Femur (tissue), 1 donor: Measurements from ENCODE around the gene YDJC.
"Not testable (repeated sequence)": the region's sequence is repeated elsewhere in the genome, so short reads cannot be mapped to it uniquely, and the experiment has no call there.

Experiments
- DNase-seq: peaks from one replicate; pipeline ENCODE4 v3.0.0-alpha.2; 2017

Gene YDJC, protein sequence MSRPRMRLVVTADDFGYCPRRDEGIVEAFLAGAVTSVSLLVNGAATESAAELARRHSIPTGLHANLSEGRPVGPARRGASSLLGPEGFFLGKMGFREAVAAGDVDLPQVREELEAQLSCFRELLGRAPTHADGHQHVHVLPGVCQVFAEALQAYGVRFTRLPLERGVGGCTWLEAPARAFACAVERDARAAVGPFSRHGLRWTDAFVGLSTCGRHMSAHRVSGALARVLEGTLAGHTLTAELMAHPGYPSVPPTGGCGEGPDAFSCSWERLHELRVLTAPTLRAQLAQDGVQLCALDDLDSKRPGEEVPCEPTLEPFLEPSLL

DNA sequence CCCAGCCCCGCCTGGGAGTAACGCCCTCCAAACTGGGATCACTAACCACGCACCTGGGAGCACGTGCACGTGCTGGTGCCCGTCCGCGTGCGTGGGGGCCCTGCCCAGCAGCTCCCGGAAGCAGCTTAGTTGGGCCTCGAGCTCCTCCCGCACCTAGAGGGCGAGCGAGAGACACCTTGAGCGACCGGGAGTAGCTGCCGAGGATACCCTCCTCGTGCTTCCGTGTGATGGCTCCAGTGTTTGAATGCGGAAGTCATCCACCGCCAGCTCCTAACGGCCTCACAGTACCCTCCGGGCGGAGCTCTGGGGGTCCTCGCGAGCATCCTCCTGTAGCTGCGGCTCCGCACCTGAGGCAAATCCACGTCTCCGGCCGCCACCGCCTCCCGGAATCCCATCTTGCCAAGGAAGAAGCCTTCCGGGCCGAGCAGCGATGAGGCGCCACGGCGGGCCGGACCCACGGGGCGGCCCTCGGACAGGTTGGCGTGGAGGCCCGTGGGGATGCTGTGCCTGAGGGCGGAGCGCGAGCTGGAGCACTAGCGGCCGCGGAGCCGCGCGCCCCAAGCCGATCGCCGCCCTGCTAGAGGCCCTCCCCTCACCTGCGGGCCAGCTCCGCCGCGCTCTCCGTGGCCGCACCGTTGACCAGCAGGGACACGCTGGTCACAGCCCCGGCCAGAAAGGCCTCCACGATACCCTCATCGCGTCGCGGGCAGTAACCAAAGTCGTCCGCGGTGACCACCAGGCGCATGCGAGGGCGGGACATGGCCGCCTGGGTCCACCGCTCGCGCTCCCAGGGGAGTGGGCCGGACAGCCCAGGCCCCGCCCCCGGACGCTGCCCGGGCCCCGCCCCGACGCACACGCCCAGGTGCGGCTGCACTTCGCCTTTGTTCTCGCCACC lies at the start of gene YDJC:
Gene YDJC, minus strand, starts transcription at position 768 of the 895 bp plus-strand sequence. Its CDS starts 8 bp downstream, at position 760.
- peak; percentile 93 for DNase-seq

DNA sequence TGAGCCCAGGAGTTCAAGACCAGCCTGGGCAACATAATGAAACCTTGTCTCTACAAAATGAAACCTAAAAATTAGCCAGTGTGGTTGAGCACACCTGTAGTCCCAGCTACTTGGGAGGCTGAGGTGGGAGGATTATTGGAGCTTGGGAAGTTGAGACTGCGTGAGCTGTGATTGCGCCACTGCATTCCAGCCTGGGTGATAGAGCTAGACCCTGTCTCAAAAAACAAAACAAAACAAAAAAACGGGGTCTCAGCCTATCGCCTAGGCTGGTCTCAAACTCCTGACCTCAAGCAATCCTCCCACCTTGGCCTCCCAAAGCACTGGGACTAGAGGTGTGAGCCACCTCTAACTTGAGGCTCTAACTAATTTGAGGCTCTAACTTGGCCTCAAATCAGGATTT lies 49.6 kb upstream of the YDJC start:
- DNase-seq: no peak

DNA sequence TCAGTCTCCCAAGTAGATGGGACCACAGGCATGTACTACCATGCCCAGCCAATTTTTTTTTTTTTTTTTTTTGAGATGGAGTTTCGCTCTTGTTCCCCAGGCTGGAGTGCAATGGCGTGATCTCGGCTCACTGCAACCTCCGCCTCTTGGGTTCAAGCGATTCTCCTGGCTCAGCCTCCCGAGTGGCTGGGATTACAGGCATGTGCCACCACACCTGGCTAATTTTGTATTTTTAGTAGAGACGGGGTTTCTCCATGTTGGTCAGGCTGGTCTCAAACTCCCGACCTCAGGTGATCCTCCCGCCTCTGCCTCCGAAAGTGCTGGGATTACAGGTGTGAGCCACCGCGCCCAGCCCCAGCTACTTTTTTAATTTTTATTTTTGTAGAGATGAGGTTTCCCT lies 49.0 kb upstream of the YDJC start:
- not testable (repeated sequence) for DNase-seq

DNA sequence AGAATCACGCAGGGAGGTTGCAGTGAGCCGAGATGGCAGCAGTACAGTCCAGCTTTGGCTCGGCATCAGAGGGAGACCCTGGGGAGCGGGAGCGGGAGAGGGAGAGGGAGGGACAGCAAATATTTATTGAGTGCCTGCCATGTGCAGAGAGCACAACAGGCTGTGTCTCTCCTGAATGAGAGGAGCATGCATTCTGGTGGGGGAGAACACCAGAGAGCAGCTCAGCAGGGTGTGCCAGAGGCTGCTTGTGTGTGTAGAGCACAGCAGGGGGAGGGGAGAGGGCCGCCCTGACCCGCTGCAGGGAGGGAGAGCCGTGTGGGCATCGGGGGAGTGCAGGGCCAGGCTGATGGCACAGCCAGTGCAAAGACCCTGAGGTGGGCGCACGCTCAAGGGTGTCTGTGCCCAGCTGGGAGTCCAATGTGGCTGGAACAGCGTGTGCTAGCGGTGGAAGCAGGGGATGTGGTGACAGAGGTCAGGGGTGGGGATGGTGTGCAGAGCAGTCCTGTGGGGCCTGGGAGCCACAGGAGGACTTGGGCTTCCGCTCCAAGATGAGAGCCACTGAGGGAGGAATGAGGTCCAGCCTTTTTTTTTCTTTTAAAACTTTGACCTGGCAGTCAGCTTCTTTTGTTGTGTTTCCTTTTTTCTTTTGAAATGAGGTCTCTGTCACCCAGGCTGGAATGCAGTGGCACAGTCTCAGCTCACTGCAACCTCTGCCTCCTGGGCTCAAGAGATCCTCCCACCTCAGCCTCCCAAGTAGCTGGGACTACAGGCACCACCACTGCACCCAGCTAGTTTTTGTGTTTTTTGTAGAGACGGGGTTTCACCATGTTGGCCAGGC lies 48.0 kb upstream of the YDJC start:
- DNase-seq: no peak

DNA sequence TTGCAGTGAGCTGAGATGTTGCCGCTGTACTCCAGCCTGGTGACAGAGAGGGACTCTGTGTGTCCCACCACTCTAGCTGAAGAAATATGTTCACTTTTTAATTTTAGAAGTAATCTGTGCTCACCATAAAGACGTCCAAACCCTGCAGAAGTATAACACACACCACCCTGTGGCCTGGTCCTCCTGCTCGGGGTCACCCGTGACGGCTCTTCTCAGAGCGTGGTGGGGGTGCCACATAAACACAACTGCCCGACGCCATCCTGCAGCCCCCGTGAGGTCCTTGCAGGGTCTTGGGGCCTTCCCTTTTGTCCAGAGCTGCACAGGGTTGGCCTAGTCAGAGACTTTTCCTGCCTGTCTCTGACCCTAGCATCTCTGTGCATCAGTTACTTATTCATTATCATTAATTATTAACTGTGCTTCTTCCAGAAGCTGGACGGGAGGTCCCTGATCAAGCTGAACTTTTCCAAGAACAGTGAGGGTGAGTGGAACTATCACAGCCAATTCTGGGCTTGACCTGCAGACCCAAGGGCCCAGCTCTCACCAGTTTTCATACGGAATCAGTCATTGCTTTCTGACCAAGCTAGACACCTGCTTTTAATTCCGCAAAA lies 44.9 kb upstream of the YDJC start:
- no peak for DNase-seq

DNA sequence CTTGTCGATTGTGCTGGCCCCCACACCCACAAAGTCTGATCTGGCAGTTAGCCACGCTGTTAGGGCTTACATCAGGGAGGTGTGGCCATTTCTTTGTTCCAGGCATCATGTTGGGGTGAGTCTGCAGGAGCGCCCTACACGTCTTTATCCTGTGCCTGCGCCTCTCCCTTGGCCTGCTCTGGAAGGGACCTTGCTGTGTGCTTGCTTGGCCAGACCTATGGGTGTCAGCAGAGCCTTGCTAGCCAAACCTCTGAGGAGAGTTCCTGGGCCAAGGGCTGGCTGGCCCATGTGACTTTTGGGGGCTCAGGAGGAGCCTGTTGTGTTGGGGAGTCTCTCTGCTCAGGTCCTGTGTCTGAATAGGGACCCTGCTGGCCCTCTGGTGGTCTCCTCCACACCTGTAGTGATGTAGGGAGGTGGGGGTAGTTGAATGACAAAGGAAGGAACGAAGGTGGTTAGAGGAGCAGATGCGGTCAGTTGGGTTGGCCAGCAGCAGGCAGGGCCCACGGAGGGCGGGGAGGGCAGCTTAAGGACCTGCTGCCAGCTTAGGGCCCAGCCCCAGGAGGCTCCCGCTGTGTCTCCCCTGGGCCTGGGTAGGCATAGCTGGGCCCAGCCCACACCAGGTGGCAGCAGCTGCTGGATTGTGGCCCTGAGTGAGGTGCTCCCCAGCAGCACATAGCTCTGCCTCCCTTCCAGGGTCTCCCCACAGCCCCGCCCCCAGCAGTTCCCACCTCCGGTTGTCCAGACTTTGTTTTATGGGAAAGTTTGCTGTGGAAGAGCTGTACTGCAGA lies 43.9 kb upstream of the YDJC start:
- DNase-seq: no peak

DNA sequence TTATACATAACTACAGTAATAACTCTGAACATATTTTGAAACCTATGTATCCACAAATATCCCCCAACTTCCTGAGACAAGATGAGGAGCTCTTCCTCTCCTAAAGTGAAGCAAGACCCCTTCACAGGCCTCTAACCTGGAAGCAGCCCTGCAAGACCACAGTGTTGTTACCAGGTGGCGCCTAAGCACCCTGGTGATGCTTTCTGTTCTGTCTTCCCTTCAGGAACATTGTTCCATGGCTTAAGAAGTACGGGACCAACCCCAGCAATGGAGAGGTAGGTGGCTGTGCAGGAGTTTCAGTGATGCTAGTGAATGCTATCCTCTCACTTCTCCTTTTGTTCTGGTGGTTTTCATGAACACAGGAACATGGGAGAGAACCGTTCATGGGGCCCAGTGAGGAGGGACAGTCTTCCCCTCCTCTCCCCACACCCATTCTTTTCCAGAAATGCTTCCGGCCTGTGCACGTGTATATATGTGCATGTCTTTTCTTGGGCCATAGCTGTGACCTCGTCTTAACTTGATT lies 42.3 kb upstream of the YDJC start:
- DNase-seq: no peak

DNA sequence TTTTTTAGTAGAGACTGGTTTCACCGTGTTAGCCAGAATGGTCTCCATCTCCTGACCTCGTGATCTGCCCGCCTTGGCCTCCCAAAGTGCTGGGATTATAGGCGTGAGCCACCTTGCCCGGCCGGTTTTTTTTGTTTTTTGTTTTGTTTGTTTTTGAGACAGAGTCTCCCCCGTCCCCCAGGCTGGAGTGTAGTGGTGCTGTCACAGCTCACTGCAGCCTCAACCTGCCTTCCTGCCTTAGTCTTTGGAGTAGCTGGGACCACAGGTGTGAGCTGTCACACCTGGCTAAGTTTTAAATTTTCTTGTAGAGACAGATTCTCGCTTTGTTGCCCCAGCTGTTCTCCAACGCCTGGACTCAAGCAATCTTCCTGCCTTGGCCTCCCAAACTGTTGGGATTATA lies 39.2 kb upstream of the YDJC start:
- no peak for DNase-seq

DNA sequence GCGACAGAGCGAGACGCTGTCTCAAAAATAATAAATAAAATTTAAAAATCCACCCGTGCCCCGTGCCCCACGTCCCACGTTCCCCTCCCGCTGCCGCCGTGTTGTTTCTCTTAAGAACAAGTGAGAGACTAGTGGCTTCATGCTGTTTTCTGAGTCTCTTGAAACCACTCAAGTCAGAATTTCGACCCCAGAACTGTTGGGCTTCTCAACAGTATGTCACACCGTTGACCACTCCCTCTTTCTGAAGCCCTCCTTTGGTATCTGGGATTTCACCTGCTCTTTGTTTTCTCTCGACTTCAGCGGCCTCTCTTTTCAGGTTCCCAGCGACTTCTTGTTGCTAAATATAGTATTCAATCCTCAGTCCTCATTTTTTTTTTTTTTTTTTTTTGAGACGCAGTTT lies 37.0 kb upstream of the YDJC start:
- DNase-seq: no peak

DNA sequence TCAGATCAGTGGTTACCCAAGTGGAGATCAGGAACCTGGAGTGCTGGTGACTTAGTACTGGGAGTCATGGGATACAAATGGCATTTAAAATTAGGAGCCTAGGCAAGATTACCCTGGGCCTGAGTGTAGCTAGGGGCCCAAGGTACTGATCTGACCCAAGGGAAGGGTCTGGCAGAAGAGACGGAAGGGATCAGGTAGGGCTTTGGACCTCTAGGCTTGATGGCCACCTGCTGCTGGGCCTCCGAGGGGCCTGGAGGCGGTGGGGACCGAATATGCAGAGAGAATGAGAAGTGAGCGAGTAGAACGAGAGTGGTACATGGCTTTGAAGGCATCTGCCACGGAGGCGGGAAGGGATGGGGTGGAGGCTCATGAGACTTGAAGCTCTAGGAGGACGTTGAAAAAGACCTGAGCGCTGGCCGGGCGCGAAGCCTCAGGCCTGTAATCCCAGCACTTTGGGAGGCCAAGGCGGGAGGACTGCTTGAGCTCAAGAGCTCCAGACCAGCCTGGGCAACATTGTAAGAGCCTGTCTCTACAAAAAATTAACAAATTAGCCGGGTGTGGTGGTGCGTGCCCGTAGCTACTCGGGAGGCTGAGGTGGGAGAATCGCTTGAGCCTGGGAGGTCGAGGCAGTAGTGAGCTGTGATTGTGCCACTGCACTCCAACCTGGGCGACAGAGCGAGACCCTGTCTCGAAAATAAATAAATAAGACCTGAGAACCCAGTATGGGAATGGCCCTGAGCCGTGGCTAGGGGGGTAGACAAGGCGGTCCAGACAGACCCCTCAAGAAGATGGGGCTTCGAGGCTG lies 35.4 kb upstream of the YDJC start:
- DNase-seq: no peak

DNA sequence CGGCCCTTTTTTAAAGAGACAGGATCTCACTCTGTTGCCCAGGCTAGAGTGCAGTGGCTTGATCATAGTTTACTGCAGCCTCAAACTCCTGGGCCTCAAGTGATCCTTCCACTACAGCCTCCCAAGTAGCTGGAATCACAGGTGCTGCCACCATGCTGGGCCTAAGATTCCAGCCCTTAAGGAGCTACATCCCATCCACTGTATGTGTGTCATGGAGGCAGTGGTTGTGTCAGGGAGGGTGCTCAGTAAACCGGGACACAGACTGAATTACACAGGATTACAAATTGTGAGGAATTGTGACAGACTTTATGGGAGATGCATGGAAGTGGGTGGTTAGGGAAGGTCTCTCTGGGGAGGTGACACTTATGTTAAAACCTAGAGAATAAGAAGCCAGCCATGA lies 33.9 kb upstream of the YDJC start:
- DNase-seq: no peak

DNA sequence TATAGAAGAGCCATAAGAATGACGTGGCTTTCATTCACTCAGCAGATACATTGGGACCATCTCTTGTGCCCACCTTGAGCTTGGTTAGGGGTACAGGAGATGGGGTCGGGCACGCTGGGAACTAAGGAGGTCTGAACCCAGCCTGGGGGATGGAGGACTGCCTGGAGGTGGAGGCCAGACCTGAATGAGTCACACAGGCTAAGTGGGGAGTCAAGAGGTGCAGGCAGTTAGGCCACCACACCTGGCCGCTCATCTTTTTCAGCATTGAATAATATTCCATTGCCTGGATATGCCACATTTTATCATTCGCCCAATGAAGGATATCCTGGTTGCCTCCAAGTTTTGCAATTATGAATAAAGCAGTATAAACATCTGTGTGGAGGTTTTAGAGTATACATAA lies 32.2 kb upstream of the YDJC start:
- DNase-seq: no peak

DNA sequence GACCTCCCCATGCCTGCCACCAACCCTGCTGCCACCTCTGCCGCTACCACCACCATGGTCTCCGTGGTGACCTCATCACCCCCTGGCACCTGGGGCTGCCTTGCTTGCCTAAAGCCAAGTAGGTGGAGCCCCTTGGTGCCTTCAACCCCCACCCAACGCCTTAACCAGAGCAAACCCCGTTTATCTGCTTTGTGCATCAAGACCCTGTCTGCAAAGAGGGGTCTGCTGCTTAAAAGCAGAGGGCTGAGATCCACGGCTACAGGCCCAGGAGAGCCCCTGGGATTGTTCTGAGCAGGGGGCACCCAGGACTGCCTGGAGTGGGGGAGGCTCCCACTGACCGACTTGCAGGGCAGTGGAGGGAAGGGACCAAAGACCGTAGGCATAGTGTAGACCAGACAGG lies 31.1 kb upstream of the YDJC start:
- DNase-seq: no peak

DNA sequence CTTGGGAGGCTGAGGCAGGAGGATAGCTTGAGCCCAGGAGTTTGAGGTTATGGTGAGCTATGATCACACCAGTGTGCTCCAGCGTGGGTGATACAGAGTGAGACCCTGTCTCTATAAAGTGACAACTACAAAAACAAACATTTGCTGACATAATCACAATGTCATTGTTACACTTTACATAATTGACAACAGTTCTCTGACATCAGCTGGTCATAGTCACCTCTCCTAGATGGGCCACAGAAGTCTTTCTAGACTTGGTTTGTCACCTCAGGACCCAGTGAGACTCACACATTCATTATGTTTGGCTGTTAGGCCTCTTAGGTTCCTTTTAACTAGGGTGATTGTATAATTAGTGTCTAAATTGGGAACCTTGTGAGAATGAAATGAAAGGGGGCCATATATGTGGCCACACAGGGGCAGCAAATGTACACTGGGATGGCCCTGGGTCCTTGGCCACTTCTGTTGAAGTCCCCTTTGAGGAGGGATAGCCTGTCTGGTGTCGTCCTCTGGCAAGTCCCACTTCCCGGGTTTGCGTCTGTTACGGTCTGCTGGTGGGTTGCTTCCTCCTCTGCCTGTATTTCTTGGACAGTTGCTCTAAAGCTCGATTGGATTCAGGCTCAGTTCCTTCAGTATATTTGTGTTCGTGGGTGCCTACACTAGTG lies 30.2 kb upstream of the YDJC start:
- DNase-seq: no peak

DNA sequence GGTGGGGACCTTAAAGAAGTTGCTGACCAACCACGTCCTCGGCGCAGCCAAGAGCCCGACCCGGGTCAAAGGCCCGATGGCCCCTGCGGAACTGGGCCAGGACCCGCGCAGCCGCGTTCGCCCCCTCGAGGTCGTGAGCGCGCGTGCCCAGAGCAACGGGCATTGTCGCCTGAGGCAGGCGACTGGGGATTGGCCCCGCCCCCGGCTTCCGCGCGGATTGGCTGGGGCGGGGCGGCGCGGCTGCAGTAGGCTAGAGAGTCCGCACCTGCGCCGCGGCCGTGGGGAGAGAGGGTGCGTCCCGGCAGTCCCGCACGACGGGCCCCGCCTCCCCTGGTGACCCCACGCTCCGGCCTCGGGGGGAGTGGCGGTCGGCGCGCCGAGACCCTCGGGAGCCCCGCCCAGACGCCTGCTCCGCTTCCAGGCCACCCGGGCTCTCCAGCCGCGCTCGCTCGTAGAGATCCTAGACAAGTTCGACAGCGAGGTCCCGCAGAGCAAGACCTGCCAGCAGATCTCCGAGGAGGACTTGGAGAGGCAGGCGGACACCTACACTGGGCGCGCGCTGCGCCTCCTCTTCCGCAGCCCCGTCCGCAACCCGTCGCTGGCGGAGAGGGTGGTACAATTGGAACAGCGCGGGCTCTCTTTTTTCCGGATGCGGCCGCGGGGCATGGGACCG lies 27.7 kb upstream of the YDJC start:
- DNase-seq: peak; percentile 76

DNA sequence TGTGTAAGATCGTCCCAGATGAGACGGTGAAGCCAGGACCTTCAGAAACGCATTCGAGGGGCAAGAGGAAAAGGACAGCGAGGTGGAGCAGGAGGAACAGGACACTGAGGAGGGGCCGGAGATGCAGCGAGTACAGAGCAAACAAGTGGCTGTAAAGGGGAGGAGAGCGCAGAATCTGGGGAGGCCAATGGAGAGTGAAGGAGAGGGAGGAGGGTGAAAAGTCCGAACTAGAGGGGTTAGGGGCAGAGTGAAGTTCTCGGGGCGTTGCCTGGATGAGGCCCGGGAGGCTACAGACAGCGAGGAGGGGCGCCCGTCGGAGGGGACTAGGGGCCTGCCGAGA lies 27.2 kb upstream of the YDJC start:
- DNase-seq: no peak

DNA sequence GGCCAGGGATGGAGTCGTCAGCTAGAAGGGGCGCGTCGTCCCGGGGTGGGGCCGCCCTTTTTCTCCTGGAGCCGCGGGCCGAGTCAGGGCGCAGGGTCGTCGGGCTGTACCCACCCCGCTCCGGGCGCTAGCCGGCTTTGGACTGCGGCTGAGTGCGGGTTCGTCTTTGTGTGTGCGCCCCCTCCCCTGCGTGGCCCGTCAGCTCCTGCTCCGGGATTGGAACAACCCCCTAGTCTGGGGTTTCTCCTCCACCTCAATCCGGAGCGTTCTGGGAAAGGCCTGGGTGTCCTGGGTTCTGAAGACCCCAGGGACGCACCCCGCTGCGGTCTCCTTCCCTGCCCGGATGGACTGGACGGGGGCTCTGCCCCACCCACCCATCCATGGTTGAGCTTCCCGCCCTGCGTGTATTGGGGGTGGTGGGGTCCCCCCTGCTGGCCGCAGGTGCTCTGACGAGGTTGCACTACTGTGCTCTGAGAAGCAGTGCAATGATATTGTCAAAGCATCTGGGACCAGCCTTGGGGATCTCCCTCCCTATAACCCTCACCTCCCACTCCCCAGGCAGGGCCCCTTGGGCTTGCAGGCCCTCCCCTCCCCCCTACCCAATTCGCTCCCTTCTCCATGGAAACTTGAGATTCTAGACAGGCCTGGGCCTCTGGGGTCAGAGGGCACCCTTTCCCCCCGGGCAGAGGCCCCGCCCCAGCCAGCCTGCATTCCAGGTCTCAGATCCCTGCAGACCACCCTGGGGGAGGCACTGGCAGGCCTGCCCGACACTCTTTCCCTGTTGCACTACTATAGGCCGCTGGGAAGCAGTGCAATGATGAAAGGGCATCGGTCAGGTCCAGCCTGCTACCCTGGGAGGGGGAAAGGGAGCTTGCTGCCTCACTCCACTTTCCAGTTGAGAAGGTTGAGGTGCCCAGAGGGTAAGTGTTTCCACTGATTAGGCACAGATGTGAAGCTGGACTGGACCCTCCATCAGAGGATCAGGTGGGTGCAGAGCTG lies 23.0 kb upstream of the YDJC start:
- no peak for DNase-seq

DNA sequence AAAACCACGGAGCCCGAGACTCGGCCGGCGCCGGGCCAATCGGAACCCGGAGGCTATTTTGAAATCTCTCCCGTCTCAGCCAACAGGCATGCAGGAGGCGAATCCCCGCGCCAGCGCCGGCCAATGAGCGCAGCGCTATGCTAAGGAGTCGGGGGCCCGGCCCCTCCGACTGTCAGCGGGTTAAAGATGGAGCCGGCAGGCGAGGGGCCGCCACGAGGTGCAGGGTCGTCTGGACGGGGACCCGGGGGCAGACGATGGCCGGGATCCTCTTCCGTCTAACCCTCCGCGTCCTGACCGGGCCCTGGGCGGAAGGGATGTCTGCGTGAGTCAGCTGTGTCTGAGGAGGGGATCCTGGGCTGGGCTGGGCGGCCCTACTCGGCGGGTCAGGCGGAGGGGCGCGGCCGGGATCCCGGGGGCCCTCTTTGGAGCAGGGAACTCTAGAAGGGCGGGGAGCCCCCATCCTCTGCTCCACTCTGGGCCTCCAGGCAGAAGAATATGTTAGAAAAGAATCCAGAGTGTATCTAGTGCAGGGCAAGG lies 22.3 kb upstream of the YDJC start:
- DNase-seq: peak; percentile 95
